ENCODE measurements around the gene HPN. TPM values are rescaled to one million over a fixed set of nuclear protein-coding genes. Genes with fewer than 3 reads are reported as not detected.

Gene HPN
- total RNA-seq, 1 donor from 2014 or later, result 0.30 TPM

- Histone ChIP-seq H3K79me2 (ENCODE audit: low read depth) (no peaks in the 10 kb centered on the region), H2AFZ (replicated peaks) (no peak overlapping the region), H3F3A (ENCODE audit: low read depth) (peaks cover 6% of the 10 kb centered on the region), H3K9me3 (ENCODE audit: low read depth) (no peaks in the 10 kb centered on the region), H3K27ac (no peak overlapping the region), H3K4me3 (no peak overlapping the region), H3K4me1 (no peaks in the 10 kb centered on the region), H3K4me2 (no peak overlapping the region), H3K27me3 (no peaks in the 10 kb centered on the region), H3K9ac (no peak overlapping the region), H4K20me1 (ENCODE audit: low read depth) (no peaks in the 10 kb centered on the region), H3K36me3 (no peaks in the 10 kb centered on the region)
- peaks cover 6% of the 10 kb centered on the region for H3K27me3 Mint-ChIP-seq (ENCODE audit: insufficient read depth, low read depth)
- H3K9me3 Mint-ChIP-seq, result no peaks in the 10 kb centered on the region
- no peaks in the 10 kb centered on the region for H3K4me1 Mint-ChIP-seq
- H3K36me3 Mint-ChIP-seq, result peaks cover 31% of the 10 kb centered on the region
- DNase-seq (ENCODE audit: low spot score), result no peak
- no peak overlapping the region for H3K27ac Mint-ChIP-seq
- no peak overlapping the region for H3K4me3 Mint-ChIP-seq
- TF ChIP-seq EZH2 (IDR thresholded peaks at IDR 0.05), result no peak
- no peak for TF ChIP-seq EZH2phosphoT487 (IDR thresholded peaks at IDR 0.05)
- TF ChIP-seq, protein P1, sequence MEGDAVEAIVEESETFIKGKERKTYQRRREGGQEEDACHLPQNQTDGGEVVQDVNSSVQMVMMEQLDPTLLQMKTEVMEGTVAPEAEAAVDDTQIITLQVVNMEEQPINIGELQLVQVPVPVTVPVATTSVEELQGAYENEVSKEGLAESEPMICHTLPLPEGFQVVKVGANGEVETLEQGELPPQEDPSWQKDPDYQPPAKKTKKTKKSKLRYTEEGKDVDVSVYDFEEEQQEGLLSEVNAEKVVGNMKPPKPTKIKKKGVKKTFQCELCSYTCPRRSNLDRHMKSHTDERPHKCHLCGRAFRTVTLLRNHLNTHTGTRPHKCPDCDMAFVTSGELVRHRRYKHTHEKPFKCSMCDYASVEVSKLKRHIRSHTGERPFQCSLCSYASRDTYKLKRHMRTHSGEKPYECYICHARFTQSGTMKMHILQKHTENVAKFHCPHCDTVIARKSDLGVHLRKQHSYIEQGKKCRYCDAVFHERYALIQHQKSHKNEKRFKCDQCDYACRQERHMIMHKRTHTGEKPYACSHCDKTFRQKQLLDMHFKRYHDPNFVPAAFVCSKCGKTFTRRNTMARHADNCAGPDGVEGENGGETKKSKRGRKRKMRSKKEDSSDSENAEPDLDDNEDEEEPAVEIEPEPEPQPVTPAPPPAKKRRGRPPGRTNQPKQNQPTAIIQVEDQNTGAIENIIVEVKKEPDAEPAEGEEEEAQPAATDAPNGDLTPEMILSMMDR (IDR thresholded peaks at IDR 0.05), result no peak
These were observed 19.1 kb upstream of the HPN start for GRCh38 chr19:35022460-35022859.

DNA sequence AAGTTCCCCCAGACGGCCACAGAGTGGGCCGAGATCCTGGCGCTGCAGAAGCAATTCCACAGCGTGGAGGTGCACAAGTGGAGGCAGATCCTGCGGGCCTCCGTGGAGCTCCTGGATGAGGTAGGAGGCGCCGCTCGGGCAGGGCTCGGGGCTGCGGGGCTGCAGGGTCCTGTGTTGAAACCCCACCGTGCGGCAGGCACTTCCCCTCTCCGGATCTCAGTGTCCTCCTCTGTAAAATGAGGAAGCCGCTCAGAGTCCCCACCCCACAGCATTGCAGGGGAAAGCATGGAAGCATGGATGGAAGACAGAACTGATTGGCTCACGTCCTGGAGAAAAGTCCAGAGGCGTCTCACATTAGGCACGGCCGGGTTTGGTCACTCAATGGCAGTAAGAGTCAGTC is 18.1 kb upstream of the HPN start:
- Mint-ChIP-seq H3K36me3 (peaks cover 25% of the 10 kb centered on the region), H3K4me1 (no peaks in the 10 kb centered on the region), H3K9me3 (no peaks in the 10 kb centered on the region), H3K27ac (no peak overlapping the region), H3K4me3 (no peak overlapping the region), H3K27me3 (ENCODE audit: insufficient read depth, low read depth) (peaks cover 8% of the 10 kb centered on the region)
- Histone ChIP-seq H2AFZ (replicated peaks) (no peak overlapping the region), H3K27me3 (no peaks in the 10 kb centered on the region), H3K9ac (no peak overlapping the region), H3F3A (ENCODE audit: low read depth) (peaks cover 15% of the 10 kb centered on the region), H3K4me1 (no peaks in the 10 kb centered on the region), H3K4me2 (no peak overlapping the region), H3K9me3 (ENCODE audit: low read depth) (no peaks in the 10 kb centered on the region), H4K20me1 (ENCODE audit: low read depth) (no peaks in the 10 kb centered on the region), H3K36me3 (no peaks in the 10 kb centered on the region), H3K4me3 (no peak overlapping the region), H3K79me2 (ENCODE audit: low read depth) (no peaks in the 10 kb centered on the region), H3K27ac (no peak overlapping the region)
- no peak for DNase-seq (ENCODE audit: low spot score)
- TF ChIP-seq EZH2 (IDR thresholded peaks at IDR 0.05), result no peak

- H3K9ac ChIP-seq, result no peak overlapping the region
- H3K4me1 ChIP-seq, result no peaks in the 10 kb centered on the region
- peaks cover 22% of the 10 kb centered on the region for H3K36me3 Mint-ChIP-seq
- no peak overlapping the region for H3K4me3 ChIP-seq
- peaks cover 18% of the 10 kb centered on the region for H3F3A ChIP-seq (ENCODE audit: low read depth)
- no peak overlapping the region for H3K4me2 ChIP-seq
- no peak overlapping the region for H3K4me3 Mint-ChIP-seq
- no peaks in the 10 kb centered on the region for H4K20me1 ChIP-seq (ENCODE audit: low read depth)
- no peaks in the 10 kb centered on the region for H3K4me1 Mint-ChIP-seq
- no peaks in the 10 kb centered on the region for H3K9me3 Mint-ChIP-seq
- no peaks in the 10 kb centered on the region for H3K79me2 ChIP-seq (ENCODE audit: low read depth)
- no peaks in the 10 kb centered on the region for H3K36me3 ChIP-seq
- H2AFZ ChIP-seq (replicated peaks), result no peak overlapping the region
- no peak for DNase-seq (ENCODE audit: low spot score)
- H3K27me3 Mint-ChIP-seq (ENCODE audit: insufficient read depth, low read depth), result peaks cover 8% of the 10 kb centered on the region
- no peaks in the 10 kb centered on the region for H3K9me3 ChIP-seq (ENCODE audit: low read depth)
- TF ChIP-seq EZH2phosphoT487 (IDR thresholded peaks at IDR 0.05) (no peak), EZH2 (IDR thresholded peaks at IDR 0.05) (no peak)
- TF ChIP-seq, protein P1 (IDR thresholded peaks at IDR 0.05), result no peak
- no peak overlapping the region for H3K27ac Mint-ChIP-seq
- no peak overlapping the region for H3K27ac ChIP-seq
- H3K27me3 ChIP-seq, result no peaks in the 10 kb centered on the region
These were observed 17.4 kb upstream of the HPN start for GRCh38 chr19:35024095-35024494.

GRCh38 chr19:35025969-35026368 is 15.6 kb upstream of the HPN start:
- Histone ChIP-seq H4K20me1 (ENCODE audit: low read depth) (no peaks in the 10 kb centered on the region), H3K9ac (no peak overlapping the region), H2AFZ (replicated peaks) (no peak overlapping the region), H3K79me2 (ENCODE audit: low read depth) (no peaks in the 10 kb centered on the region), H3K4me3 (no peak overlapping the region), H3K4me1 (no peaks in the 10 kb centered on the region), H3K36me3 (no peaks in the 10 kb centered on the region), H3F3A (ENCODE audit: low read depth) (peaks cover 28% of the 10 kb centered on the region), H3K27ac (no peak overlapping the region), H3K9me3 (ENCODE audit: low read depth) (no peaks in the 10 kb centered on the region), H3K27me3 (peaks cover 12% of the 10 kb centered on the region), H3K4me2 (no peak overlapping the region)
- peaks cover 14% of the 10 kb centered on the region for H3K36me3 Mint-ChIP-seq
- H3K9me3 Mint-ChIP-seq, result no peaks in the 10 kb centered on the region
- H3K27me3 Mint-ChIP-seq (ENCODE audit: insufficient read depth, low read depth), result peaks cover 14% of the 10 kb centered on the region
- no peak for DNase-seq (ENCODE audit: low spot score)
- no peak for TF ChIP-seq EZH2 (IDR thresholded peaks at IDR 0.05)
- TF ChIP-seq, protein P1 (IDR thresholded peaks at IDR 0.05), result no peak
- TF ChIP-seq EZH2phosphoT487 (IDR thresholded peaks at IDR 0.05), result no peak
- no peaks in the 10 kb centered on the region for H3K4me1 Mint-ChIP-seq
- H3K4me3 Mint-ChIP-seq, result no peak overlapping the region
- H3K27ac Mint-ChIP-seq, result no peak overlapping the region

Data from neural progenitor cell (in vitro differentiated cells).